GM12878 (cell line): ENCODE measurements around the gene PPP1R12B.
"Not testable (repeated sequence)": the region's sequence is repeated elsewhere in the genome, so short reads cannot be mapped to it uniquely, and the experiment has no call there.

ENCODE experiments used
- CEBPB ChIP-seq, 2 experiments: fragments of 150-350 bp in 1 of 2; IDR thresholded peaks; 2 replicates each; pipeline ENCODE4 v1.6.1; 2012 to 2014; ENCODE audit warnings: low read depth in 2 of 2, low read length in 2 of 2, borderline replicate concordance in 1 of 2, inconsistent platforms in 1 of 2
- CHD2 ChIP-seq: IDR thresholded peaks from 2 replicates; pipeline ENCODE4 v1.6.1; 2011; ENCODE audit warnings: low read depth, low read length, improper control_type of control experiment, borderline replicate concordance
- JUNB ChIP-seq: IDR thresholded peaks from 2 replicates; pipeline ENCODE4 v1.6.1; 2016; ENCODE audit warnings: antibody characterized with exemption, mild to moderate bottlenecking
- JUND ChIP-seq: IDR thresholded peaks from 2 replicates; pipeline ENCODE4 v1.6.1; 2012; ENCODE audit warnings: low read depth, mild to moderate bottlenecking, low read length, improper control_type of control experiment, moderate library complexity
- MTA3 ChIP-seq: IDR thresholded peaks from 2 replicates; pipeline ENCODE4 v1.6.1; 2012; ENCODE audit warnings: low read length, inconsistent platforms, borderline replicate concordance
- MYB ChIP-seq: fragments of 150-350 bp; IDR thresholded peaks from 2 replicates; pipeline ENCODE4 v1.6.1; 2014; ENCODE audit warnings: mild to moderate bottlenecking, low read depth, low read length, borderline replicate concordance
- MYC ChIP-seq: IDR thresholded peaks from 2 replicates; pipeline ENCODE4 v1.6.1; 2011; ENCODE audit warnings: mild to moderate bottlenecking, low read length, moderate library complexity, inconsistent platforms; ENCODE audit not compliant: insufficient read depth, insufficient replicate concordance, insufficient read length, severe bottlenecking
- POLR2A ChIP-seq: IDR thresholded peaks from 2 replicates; pipeline ENCODE4 v1.6.1; 2011; ENCODE audit warnings: low read depth, mild to moderate bottlenecking, low read length
- TARDBP ChIP-seq: IDR thresholded peaks from 2 replicates; pipeline ENCODE4 v1.6.1; 2016; ENCODE audit warnings: borderline replicate concordance
- TCF7 ChIP-seq: IDR thresholded peaks from 2 replicates; pipeline ENCODE4 v1.6.1; 2014; ENCODE audit warnings: antibody characterized with exemption, borderline replicate concordance
- TF ChIP-seq, protein P1 (sequence below), 3 experiments: IDR thresholded peaks in 2 of 3; conservative IDR thresholded peaks in 1 of 3; 2 replicates each; pipeline ENCODE4 v1.5.1; 2011; ENCODE audit warnings: low read depth in 3 of 3, low read length in 3 of 3, mild to moderate bottlenecking in 3 of 3, control low read depth in 2 of 3, moderate library complexity in 2 of 3, inconsistent platforms in 1 of 3, mixed read lengths in 1 of 3; ENCODE audit not compliant: control insufficient read depth in 2 of 3, insufficient read depth in 1 of 3; ENCODE audit errors: extremely low read depth in 1 of 3
- TF ChIP-seq, protein P2 (sequence below): IDR thresholded peaks from 2 replicates; pipeline ENCODE4 v1.6.1; 2012; ENCODE audit warnings: low read depth, low read length, improper control_type of control experiment

DNA sequence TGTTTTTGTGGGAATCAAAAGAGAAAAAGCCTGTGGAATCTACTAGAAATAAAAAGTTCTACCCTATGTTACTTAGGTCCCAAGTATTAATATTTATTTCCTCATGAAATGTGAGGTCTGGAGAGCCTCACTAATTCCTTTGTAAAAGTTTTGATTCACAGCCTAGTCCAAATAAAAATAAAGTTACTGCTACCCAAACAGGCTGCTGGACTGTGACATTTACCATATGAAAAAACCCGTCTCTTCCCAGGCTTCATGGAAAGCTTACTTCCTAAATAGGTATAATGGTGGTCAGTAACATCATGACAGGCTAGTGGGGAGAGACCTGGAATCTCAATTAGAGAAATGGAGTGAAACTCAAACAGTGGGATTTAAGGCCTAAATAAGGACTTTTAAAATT, 201.6 kb downstream of the PPP1R12B start:
- TF ChIP-seq TARDBP; MTA3; JUND; CHD2; TCF7; POLR2A; MYB; CEBPB (IDR thresholded peaks at IDR 0.05; ENCODE audit: borderline replicate concordance in 1 of 2, low read depth in 2 of 2, low read length in 2 of 2); JUNB; MYC: not testable (repeated sequence)
- TF ChIP-seq, protein P1, sequence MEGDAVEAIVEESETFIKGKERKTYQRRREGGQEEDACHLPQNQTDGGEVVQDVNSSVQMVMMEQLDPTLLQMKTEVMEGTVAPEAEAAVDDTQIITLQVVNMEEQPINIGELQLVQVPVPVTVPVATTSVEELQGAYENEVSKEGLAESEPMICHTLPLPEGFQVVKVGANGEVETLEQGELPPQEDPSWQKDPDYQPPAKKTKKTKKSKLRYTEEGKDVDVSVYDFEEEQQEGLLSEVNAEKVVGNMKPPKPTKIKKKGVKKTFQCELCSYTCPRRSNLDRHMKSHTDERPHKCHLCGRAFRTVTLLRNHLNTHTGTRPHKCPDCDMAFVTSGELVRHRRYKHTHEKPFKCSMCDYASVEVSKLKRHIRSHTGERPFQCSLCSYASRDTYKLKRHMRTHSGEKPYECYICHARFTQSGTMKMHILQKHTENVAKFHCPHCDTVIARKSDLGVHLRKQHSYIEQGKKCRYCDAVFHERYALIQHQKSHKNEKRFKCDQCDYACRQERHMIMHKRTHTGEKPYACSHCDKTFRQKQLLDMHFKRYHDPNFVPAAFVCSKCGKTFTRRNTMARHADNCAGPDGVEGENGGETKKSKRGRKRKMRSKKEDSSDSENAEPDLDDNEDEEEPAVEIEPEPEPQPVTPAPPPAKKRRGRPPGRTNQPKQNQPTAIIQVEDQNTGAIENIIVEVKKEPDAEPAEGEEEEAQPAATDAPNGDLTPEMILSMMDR (IDR thresholded peaks at IDR 0.05 in 2 of 3, conservative IDR thresholded peaks at IDR 0.05 in 1 of 3; ENCODE audit: control insufficient read depth in 2 of 3, extremely low read depth in 1 of 3, insufficient read depth in 1 of 3, low read depth in 3 of 3, low read length in 3 of 3) = not testable (repeated sequence)
- TF ChIP-seq, protein P2, sequence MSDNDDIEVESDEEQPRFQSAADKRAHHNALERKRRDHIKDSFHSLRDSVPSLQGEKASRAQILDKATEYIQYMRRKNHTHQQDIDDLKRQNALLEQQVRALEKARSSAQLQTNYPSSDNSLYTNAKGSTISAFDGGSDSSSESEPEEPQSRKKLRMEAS = not testable (repeated sequence)
